Astrocyte of the cerebellum (primary cell): ENCODE results near the gene SLC6A12.

Experiments used
- DNase-seq: peaks from one replicate; pipeline ENCODE4 v3.0.0-alpha.2; 2011; ENCODE audit warnings: low read depth
- H3K4me3 ChIP-seq: 2 replicates; pipeline ENCODE4 v1.5.1; 2011; ENCODE audit warnings: mild to moderate bottlenecking, low read depth, low read length, moderate library complexity
- CTCF ChIP-seq: IDR thresholded peaks from 2 replicates; pipeline ENCODE4 v1.5.1; 2012; ENCODE audit warnings: low read length, low read depth, moderate library complexity, mild to moderate bottlenecking; ENCODE audit errors: missing control alignments
- in situ Hi-C: cut with HindIII; loops from 2 replicates; pipeline ENCODE4 v1.10.0; 2017; ENCODE audit warnings: low sequenced_read_pairs

Gene SLC6A12

GRCh38 chr12:178829-179109 lies 35.2 kb downstream of the SLC6A12 start:
- in situ Hi-C loops: no loop called here
- H3K4me3 ChIP-seq: no peak overlapping the region
- DNase-seq: no peak
- TF ChIP-seq CTCF: no peak

GRCh38 chr12:177980-178828 lies 35.8 kb downstream of the SLC6A12 start:
- no peak for TF ChIP-seq CTCF
- no peak overlapping the region for H3K4me3 ChIP-seq
- DNase-seq: no peak
- in situ Hi-C loops: no loop called here

- no peak overlapping the region for H3K4me3 ChIP-seq
- no peak for TF ChIP-seq CTCF
- in situ Hi-C loops: no loop called here
- DNase-seq: no peak
Measured at GRCh38 chr12:177336-177979, 36.5 kb downstream of the SLC6A12 start.

GRCh38 chr12:176321-177181 lies 37.4 kb downstream of the SLC6A12 start:
- no peak for TF ChIP-seq CTCF
- in situ Hi-C loops: no loop called here
- no peak for DNase-seq
- no peak overlapping the region for H3K4me3 ChIP-seq

GRCh38 chr12:175759-176158 lies 38.2 kb downstream of the SLC6A12 start:
- in situ Hi-C loops: no loop called here
- no peak for DNase-seq
- H3K4me3 ChIP-seq: no peak overlapping the region
- TF ChIP-seq CTCF: no peak

- TF ChIP-seq CTCF: no peak
- no peak for DNase-seq
- in situ Hi-C loops: no loop called here
- H3K4me3 ChIP-seq: no peak overlapping the region
Measured at GRCh38 chr12:175250-175649, 38.7 kb downstream of the SLC6A12 start.
